Epithelial cell of esophagus (primary cell): ENCODE data around the gene KMT5C.

Experiments
- DNase-seq: peaks from one replicate; pipeline ENCODE4 v3.0.0; 2010; ENCODE audit warnings: low read depth
- H3K4me3 ChIP-seq: 2 replicates; pipeline ENCODE4 v1.5.1; 2011; ENCODE audit warnings: mild to moderate bottlenecking, low read length, control low read depth
- CTCF ChIP-seq: IDR thresholded peaks from 2 replicates; pipeline ENCODE4 v1.5.1; 2011; ENCODE audit warnings: low read depth, mild to moderate bottlenecking, low read length, control low read depth, inconsistent platforms; ENCODE audit not compliant: insufficient read depth; ENCODE audit errors: missing control alignments

KMT5C gene

GRCh38 chr19:55315956-55316525, 23.6 kb upstream of the KMT5C start:
- H3K4me3 ChIP-seq = no peak overlapping the region
- peak; percentile 93 for DNase-seq
- no peak for TF ChIP-seq CTCF

- TF ChIP-seq CTCF = no peak
- DNase-seq = no peak
- no peak overlapping the region for H3K4me3 ChIP-seq
Measured at GRCh38 chr19:55316646-55317045, 23.0 kb upstream of the KMT5C start.

GRCh38 chr19:55319785-55320184, 19.9 kb upstream of the KMT5C start:
- DNase-seq = peak; percentile 22
- no peak for TF ChIP-seq CTCF
- no peak overlapping the region for H3K4me3 ChIP-seq

GRCh38 chr19:55320844-55321419, 18.7 kb upstream of the KMT5C start:
- no peak overlapping the region for H3K4me3 ChIP-seq
- DNase-seq = no peak
- no peak for TF ChIP-seq CTCF

- no peak overlapping the region for H3K4me3 ChIP-seq
- no peak for DNase-seq
- no peak for TF ChIP-seq CTCF
Measured at GRCh38 chr19:55321466-55322137, 18.1 kb upstream of the KMT5C start.

- TF ChIP-seq CTCF = no peak
- H3K4me3 ChIP-seq = no peak overlapping the region
- no peak for DNase-seq
Measured at GRCh38 chr19:55322204-55322885, 17.3 kb upstream of the KMT5C start.
